RPMI7951 (cell line): ENCODE data around the gene TTC39C. TPM values are rescaled to one million over a fixed set of nuclear protein-coding genes. Genes with fewer than 3 reads are reported as not detected.
A peak's percentile ranks its signal among the peaks of the same experiment; 100 is the strongest.
"Not testable (repeated sequence)": the region's sequence is repeated elsewhere in the genome, so short reads cannot be mapped to it uniquely, and the experiment has no call there.

ENCODE experiments used
- DNase-seq: peaks from one replicate; pipeline ENCODE4 v3.0.0-alpha.2; 2012; ENCODE audit warnings: low read depth
- total RNA-seq: library from RNA; depleted of rRNA; stranded (reverse); fragments of >200 nt; shearing (Covaris generic); gene quantifications from 2 replicates; pipeline ENCODE4 v1.2.3, GENCODE V29; 2014

The TTC39C gene
- total RNA-seq, 1 experiment from 2014 or later: 19.0 TPM

DNA sequence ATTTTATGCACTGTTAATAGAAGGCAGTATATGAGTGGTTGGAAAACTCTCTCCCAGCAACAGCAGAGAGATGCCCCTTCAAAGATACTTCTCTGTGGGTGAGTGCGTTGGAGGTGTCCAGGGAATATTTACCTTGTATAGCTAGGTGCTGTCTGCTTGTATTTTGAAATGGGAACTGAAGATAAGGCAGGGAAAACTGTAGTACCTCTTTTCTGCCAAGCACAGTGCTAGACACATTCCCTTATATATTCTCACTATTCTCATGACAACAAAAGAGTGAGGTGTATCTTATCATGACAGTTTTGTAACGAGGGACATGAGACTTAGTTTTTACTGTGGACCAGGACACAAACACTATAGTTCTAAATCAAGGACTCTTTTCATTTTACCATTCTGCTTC, 2.1 kb downstream of the TTC39C start:
- no peak for DNase-seq

GRCh38 chr18:24018299-24018886, 3.8 kb downstream of the TTC39C start:
- DNase-seq: no peak

DNA sequence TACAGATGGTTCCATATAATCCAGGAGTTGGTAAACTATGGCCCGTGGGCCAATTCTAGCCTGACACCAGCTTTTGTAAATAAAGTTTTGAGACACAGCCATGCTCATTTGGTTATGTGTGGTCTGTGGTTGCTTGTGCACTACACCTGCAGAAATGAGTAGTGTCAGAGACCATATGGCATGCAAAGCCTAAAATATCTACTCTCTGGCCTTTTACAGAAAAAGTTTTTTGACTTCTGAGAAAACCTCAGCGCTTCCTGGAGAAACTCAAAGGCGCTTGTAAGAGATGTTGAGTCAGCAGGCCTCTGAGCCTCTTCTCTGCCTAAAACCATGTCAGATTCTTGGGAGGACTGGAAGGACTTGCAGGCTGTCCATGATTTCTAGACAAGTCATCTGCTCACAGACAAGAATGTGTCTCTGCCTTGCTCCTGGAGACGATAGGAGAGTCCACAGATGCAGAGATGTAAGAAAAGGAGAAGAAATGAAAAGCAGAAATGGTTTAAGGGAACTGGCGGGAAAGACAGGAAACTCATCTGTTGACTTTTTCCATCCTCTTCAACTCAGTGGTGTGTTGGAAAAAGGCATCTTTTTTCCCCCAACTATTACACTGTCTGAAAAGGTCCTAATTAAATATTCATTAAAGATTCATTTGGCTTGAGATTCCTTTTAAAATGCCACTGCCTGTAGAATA, 5.2 kb downstream of the TTC39C start:
- DNase-seq: peak; percentile 68

GRCh38 chr18:24021505-24021904, 7.0 kb downstream of the TTC39C start:
- DNase-seq: no peak

DNA sequence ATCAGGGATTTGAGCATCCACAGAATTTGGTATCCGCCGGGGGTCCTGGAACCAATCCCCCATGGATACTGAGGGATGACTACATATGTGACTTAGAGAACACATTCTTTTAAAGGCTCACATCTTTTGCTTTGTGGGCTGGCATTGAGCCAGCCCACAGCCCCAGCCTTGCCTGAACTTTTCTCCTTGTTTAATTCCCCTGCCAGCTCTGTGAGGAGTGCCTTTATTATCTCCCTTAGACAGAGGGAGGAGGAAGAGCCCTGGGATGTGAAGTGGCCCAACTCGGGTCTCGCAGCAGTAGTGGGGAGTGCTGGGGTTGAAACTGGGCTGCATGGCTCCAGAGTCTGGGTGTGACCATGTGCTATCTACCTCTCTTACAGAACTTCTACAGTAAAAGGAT, 7.6 kb downstream of the TTC39C start:
- peak; percentile 71 for DNase-seq

DNA sequence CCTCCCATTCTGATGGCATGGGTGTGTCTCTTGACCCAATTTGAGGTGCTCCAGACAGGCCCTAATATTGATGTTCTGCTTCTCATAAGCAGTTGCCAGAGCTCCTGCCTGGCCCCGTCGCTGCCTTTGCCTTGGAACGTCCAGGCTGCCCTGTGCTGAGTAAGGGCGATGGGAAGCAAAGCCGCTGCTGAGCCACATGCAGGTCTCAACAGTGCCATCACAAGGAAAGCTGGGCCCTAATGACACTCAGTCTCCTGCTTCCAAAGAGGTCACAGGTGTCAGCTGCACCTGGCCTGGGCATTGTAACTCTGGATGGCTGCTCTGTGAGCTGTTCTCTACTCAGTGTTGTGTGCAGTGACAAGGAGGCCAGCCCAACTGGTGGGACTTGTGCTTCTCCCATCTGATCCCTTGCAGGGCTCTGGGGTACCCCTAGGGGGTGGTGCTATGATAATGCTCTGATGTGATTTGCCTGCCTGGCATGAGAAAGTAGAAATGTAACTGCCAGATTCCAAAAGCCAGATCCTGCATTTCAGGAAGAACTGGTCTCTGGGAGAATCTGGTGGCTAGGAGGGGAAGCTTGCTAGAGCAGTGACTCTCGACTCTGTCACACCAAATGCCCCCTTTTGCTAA, 8.7 kb downstream of the TTC39C start:
- DNase-seq: no peak

GRCh38 chr18:24024425-24024824, 9.9 kb downstream of the TTC39C start:
- DNase-seq: no peak

- DNase-seq: no peak
Observed at GRCh38 chr18:24026457-24026856, 11.9 kb downstream of the TTC39C start.

- peak; percentile 84 for DNase-seq
Observed at GRCh38 chr18:24027156-24027827, 12.7 kb downstream of the TTC39C start.

DNA sequence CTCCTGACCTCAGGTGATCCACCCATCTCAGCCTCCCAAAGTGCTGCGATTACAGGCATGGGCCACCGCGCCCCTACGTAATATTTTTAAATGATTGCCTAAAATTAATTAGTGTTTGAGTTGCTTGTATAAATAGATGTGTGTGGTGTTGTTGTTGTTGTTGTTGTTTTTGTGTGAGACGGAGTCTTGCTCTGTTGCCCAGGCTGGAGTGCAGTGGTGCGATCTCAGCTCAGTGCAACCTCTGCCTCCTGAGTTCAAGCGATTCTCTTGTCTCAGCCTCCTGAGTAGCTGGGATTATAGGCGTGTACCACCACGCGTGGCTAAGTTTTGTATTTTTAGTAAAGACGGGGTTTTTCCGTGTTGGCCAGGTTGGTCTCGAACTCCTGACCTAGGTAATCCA, 14.4 kb downstream of the TTC39C start:
- not testable (repeated sequence) for DNase-seq

- DNase-seq: no peak
Observed at GRCh38 chr18:24031318-24031717, 16.8 kb downstream of the TTC39C start.

- no peak for DNase-seq
Observed at GRCh38 chr18:24031916-24032315, 17.4 kb downstream of the TTC39C start.

GRCh38 chr18:24033641-24034412, 19.3 kb downstream of the TTC39C start:
- no peak for DNase-seq

DNA sequence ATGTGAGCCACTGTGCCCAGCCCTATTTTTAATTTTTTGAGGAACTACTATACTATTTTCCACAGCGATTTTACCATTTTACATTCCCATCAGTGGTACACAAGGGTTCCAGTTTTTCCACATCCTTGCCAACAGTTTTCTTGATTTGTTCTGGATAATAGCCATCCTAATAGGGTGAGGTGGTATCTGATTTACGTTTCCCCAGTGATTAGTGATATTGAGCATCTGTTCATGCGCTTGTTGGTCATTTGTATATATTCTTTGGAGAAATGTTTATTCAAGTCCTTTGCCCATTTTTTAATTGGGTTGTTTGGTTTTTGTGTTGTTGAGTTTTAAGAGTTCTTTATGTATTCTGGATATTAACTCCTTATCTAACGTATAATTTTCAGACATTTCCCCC, 20.8 kb downstream of the TTC39C start:
- no peak for DNase-seq

DNA sequence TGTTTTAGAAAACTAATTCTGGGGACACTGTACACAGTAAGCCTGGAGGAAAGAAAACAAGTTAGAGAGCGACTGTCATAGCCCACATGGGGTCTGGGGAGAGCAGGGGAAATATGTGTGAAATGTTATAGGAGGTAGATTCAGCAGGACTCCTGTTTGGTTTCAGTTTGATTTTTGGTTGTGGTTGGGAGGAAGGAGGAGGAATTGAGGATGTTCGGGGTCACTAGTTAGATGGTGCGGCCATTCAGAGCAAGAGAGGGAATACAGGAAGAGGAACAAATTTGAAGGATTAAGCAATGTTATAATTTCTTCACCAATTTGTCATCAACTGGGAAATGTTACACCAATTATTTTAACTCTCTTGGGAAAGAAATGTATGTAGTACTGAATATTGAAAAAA, 25.1 kb downstream of the TTC39C start:
- no peak for DNase-seq

- no peak for DNase-seq
Observed at GRCh38 chr18:24041691-24042090, 27.1 kb downstream of the TTC39C start.

GRCh38 chr18:24043403-24043802, 28.8 kb downstream of the TTC39C start:
- DNase-seq: no peak

DNA sequence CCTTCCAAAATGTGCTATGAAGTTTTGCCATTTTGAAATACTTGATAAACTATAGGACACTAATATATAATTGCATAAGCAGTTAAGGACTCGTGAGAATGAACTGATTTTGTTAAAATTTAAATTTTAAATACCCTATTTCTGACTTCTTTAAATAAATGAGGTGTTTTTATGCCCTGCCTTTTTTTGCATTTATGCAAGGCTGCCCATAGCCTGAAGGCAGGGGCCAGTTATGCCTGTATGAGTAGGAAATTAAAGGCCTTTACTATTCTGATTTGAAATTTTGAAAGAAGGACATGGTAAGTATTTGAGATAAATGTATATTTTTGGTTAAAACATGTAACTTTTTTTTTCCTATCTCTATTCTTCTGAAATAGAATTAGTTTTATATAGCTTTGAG, 33.7 kb downstream of the TTC39C start:
- no peak for DNase-seq

DNA sequence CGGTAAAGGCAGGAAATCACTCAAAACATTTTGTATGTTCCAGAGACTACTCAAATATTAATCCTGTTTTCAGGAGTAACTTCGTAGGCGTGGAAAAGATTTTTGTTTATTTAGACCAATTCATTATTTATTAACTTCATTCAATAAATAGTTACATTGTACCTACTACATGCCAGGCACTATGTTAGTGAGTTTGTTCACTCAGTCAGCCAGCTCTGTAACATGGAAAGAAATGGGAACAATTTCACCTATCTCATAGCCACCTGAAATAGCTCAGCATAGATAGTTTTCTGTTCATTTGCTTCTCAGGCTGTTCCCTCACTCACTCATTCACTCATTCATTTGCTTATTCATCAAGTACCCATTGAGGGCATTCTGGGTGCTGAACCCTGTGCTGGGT, 34.6 kb downstream of the TTC39C start:
- no peak for DNase-seq

GRCh38 chr18:24051031-24051947, 36.7 kb downstream of the TTC39C start:
- DNase-seq: peak; percentile 64

- DNase-seq: no peak
Observed at GRCh38 chr18:24052053-24052452, 37.5 kb downstream of the TTC39C start.
